ENCODE measurements around the gene MAJIN.

The MAJIN gene

DNA sequence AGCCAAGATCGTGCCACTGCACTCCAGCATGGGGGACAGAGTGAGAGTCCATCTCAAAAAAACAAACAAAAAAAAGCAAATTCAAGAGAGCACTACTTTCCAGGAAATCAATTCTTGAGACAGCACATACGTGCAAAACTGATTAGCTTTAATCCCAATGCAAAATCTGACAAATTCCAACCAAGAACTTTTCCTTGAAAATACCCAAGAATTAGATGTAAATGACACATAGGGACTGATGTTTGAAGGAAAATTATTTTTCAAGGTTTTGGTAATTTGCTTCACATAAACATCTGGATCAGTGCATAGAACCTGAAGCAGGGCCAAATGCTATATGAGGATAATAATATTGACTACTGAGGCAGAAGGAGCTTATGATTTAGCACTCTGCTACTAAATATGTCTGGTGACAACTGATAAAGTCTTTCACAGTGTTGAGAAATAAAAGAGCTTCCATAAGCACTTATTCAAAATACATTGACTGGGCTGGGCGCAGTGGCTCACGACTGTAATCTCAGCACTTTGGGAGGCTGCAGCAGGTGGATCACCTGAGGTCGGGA lies 8.8 kb downstream of the MAJIN start (continued):
- TF ChIP-seq INSM2 (tag by site-specific recombination; IDR thresholded peaks at IDR 0.05): no peak
- TF ChIP-seq ZNF791 (tag by site-specific recombination; IDR thresholded peaks at IDR 0.05): no peak

- ChIA-PET CTCF (interaction anchor here (0.6 kb wide), 1 partner anchor 9 kb away, joined by 5 read pairs; no protein-coding TSS in a partner anchor), POLR2A (no interaction called here)
- Histone ChIP-seq H3K4me3 (ENCODE audit: low read depth, low read length) (no peak overlapping the region), H3K4me1 (ENCODE audit: control insufficient read depth, insufficient read depth, low read length) (no peaks in the 10 kb centered on the region), H3K36me3 (ENCODE audit: control insufficient read depth in 2 of 2, insufficient read depth in 1 of 2, low read length in 2 of 2) (no peaks in the 10 kb centered on the region), H3K27ac (ENCODE audit: extremely low read depth, low read depth, low read length) (no peak overlapping the region), H3K9me3 (ENCODE audit: control insufficient read depth, insufficient read depth, low read depth, low read length) (no peaks in the 10 kb centered on the region)
- TF ChIP-seq, protein P1, sequence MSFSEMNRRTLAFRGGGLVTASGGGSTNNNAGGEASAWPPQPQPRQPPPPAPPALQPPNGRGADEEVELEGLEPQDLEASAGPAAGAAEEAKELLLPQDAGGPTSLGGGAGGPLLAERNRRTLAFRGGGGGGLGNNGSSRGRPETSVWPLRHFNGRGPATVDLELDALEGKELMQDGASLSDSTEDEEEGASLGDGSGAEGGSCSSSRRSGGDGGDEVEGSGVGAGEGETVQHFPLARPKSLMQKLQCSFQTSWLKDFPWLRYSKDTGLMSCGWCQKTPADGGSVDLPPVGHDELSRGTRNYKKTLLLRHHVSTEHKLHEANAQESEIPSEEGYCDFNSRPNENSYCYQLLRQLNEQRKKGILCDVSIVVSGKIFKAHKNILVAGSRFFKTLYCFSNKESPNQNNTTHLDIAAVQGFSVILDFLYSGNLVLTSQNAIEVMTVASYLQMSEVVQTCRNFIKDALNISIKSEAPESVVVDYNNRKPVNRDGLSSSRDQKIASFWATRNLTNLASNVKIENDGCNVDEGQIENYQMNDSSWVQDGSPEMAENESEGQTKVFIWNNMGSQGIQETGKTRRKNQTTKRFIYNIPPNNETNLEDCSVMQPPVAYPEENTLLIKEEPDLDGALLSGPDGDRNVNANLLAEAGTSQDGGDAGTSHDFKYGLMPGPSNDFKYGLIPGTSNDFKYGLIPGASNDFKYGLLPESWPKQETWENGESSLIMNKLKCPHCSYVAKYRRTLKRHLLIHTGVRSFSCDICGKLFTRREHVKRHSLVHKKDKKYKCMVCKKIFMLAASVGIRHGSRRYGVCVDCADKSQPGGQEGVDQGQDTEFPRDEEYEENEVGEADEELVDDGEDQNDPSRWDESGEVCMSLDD (tag by site-specific recombination; IDR thresholded peaks at IDR 0.05): no peak
- TF ChIP-seq BCL11A (tag by site-specific recombination; IDR thresholded peaks at IDR 0.05; ENCODE audit: low read depth) (no peak), ZFP37 (tag by site-specific recombination; IDR thresholded peaks at IDR 0.05) (no peak), ZNF335 (tag by site-specific recombination; conservative IDR thresholded peaks at IDR 0.05) (no peak), KLF7 (tag by site-specific recombination; IDR thresholded peaks at IDR 0.05; ENCODE audit: borderline replicate concordance) (no peak), ZSCAN30 (tag by site-specific recombination; IDR thresholded peaks at IDR 0.05) (no peak), ZNF624 (tag by site-specific recombination; IDR thresholded peaks at IDR 0.05) (no peak), ZNF558 (tag by site-specific recombination; IDR thresholded peaks at IDR 0.05) (no peak)
Measured at GRCh38 chr11:64960719-64961118, 11.2 kb downstream of the MAJIN start.

DNA sequence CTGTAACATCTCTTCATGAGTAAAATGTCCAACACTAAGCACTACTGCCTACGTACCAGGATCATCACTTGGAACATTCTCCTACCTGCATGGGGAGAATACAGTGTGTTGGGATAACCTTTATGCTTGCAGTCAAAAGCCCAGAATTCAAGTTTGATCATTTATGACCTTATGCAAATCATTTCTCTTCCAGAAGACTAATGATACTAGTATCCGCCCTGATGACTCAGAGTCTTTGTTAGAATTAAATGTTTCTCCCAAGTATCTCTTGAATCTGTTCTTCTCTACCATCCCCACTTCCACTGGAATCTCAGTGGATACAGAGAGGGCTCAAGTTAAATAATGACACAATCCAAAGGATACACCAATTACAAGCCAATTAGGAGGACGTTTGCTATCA lies 12.4 kb downstream of the MAJIN start:
- H3K4me3 ChIP-seq (ENCODE audit: low read depth, low read length): no peak overlapping the region
- no peaks in the 10 kb centered on the region for H3K9me3 ChIP-seq (ENCODE audit: control insufficient read depth, insufficient read depth, low read depth, low read length)
- H3K36me3 ChIP-seq (ENCODE audit: control insufficient read depth in 2 of 2, insufficient read depth in 1 of 2, low read length in 2 of 2): no peaks in the 10 kb centered on the region
- H3K27ac ChIP-seq (ENCODE audit: extremely low read depth, low read depth, low read length): no peak overlapping the region
- ChIA-PET POLR2A (no interaction called here), CTCF (no interaction called here)
- no peaks in the 10 kb centered on the region for H3K4me1 ChIP-seq (ENCODE audit: control insufficient read depth, insufficient read depth, low read length)
- no peak for TF ChIP-seq ZNF837 (tag by site-specific recombination; IDR thresholded peaks at IDR 0.05)
- no peak for TF ChIP-seq SP3 (tag by site-specific recombination; IDR thresholded peaks at IDR 0.05)
- no peak for TF ChIP-seq MZF1 (tag by site-specific recombination; IDR thresholded peaks at IDR 0.05; ENCODE audit: borderline replicate concordance)
- no peak for TF ChIP-seq ZBTB48 (tag by site-specific recombination; IDR thresholded peaks at IDR 0.05)

- no peaks in the 10 kb centered on the region for H3K36me3 ChIP-seq (ENCODE audit: control insufficient read depth in 2 of 2, insufficient read depth in 1 of 2, low read length in 2 of 2)
- H3K27ac ChIP-seq (ENCODE audit: extremely low read depth, low read depth, low read length): no peak overlapping the region
- POLR2A ChIA-PET: no interaction called here
- H3K4me1 ChIP-seq (ENCODE audit: control insufficient read depth, insufficient read depth, low read length): no peaks in the 10 kb centered on the region
- CTCF ChIA-PET: interaction anchor here (0.8 to 1.4 kb wide), 2 partner anchors 9 to 47 kb away, joined by 3 to 4 read pairs; no protein-coding TSS in a partner anchor
- H3K9me3 ChIP-seq (ENCODE audit: control insufficient read depth, insufficient read depth, low read depth, low read length): no peaks in the 10 kb centered on the region
- no peak overlapping the region for H3K4me3 ChIP-seq (ENCODE audit: low read depth, low read length)
- TF ChIP-seq ZNF645 (tag by site-specific recombination; IDR thresholded peaks at IDR 0.05): no peak
- TF ChIP-seq SCRT2 (tag by site-specific recombination; IDR thresholded peaks at IDR 0.05): no peak
- TF ChIP-seq ZNF521 (tag by site-specific recombination; IDR thresholded peaks at IDR 0.05): no peak
- TF ChIP-seq REPIN1 (tag by site-specific recombination; IDR thresholded peaks at IDR 0.05; ENCODE audit: low read depth): no peak
- TF ChIP-seq GLI4 (tag by site-specific recombination; IDR thresholded peaks at IDR 0.05): no peak
- TF ChIP-seq ZNF785 (tag by site-specific recombination; IDR thresholded peaks at IDR 0.05): no peak
- no peak for TF ChIP-seq GLI2 (tag by site-specific recombination; IDR thresholded peaks at IDR 0.05; ENCODE audit: borderline replicate concordance, low read depth)
- no peak for TF ChIP-seq ZNF792 (tag by site-specific recombination; IDR thresholded peaks at IDR 0.05)
- TF ChIP-seq MYNN (tag by site-specific recombination; IDR thresholded peaks at IDR 0.05; ENCODE audit: borderline replicate concordance): no peak
- no peak for TF ChIP-seq ZNF394 (tag by site-specific recombination; IDR thresholded peaks at IDR 0.05; ENCODE audit: borderline replicate concordance)
- no peak for TF ChIP-seq ZFP37 (tag by site-specific recombination; IDR thresholded peaks at IDR 0.05)
- TF ChIP-seq, protein P2, sequence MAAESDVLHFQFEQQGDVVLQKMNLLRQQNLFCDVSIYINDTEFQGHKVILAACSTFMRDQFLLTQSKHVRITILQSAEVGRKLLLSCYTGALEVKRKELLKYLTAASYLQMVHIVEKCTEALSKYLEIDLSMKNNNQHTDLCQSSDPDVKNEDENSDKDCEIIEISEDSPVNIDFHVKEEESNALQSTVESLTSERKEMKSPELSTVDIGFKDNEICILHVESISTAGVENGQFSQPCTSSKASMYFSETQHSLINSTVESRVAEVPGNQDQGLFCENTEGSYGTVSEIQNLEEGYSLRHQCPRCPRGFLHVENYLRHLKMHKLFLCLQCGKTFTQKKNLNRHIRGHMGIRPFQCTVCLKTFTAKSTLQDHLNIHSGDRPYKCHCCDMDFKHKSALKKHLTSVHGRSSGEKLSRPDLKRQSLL (tag by site-specific recombination; IDR thresholded peaks at IDR 0.05): no peak
Measured at GRCh38 chr11:64954201-64954600, 17.7 kb downstream of the MAJIN start.

All from HEK293 (cell line).